ENCODE results near the gene CENPP. TPM values are rescaled to one million over a fixed set of nuclear protein-coding genes. Genes with fewer than 3 reads are reported as not detected.

Gene CENPP
- total RNA-seq, 1 donor, result 2.2 TPM

GRCh38 chr9:92615790-92616189 lies 290.0 kb downstream of the CENPP start:
- TF ChIP-seq, protein P1, sequence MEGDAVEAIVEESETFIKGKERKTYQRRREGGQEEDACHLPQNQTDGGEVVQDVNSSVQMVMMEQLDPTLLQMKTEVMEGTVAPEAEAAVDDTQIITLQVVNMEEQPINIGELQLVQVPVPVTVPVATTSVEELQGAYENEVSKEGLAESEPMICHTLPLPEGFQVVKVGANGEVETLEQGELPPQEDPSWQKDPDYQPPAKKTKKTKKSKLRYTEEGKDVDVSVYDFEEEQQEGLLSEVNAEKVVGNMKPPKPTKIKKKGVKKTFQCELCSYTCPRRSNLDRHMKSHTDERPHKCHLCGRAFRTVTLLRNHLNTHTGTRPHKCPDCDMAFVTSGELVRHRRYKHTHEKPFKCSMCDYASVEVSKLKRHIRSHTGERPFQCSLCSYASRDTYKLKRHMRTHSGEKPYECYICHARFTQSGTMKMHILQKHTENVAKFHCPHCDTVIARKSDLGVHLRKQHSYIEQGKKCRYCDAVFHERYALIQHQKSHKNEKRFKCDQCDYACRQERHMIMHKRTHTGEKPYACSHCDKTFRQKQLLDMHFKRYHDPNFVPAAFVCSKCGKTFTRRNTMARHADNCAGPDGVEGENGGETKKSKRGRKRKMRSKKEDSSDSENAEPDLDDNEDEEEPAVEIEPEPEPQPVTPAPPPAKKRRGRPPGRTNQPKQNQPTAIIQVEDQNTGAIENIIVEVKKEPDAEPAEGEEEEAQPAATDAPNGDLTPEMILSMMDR (IDR thresholded peaks at IDR 0.05; ENCODE audit: insufficient read depth, low read depth, low read length), result no peak
- no peak for DNase-seq (ENCODE audit: low read depth)

DNA sequence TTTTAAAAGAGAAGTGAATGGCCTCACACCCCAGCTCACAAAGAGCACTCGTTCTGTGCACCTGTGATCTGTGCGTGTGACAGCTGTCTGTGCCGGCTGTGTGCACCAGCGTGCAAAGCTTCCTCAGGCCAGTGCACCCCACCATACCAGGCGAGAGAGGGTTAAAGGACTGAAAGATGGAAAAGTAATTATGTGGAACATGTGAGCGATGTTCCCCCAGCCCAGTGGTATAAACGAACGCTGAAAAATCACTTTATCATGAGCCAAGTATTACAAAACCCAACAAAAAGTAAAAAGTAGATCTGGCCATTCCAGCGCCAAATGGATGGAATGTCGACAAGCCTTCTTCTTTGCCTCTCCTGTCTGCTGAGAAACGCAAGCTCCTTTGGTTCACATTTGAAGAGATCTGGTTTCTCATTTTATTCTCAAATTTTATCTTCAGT lies 290.5 kb downstream of the CENPP start:
- TF ChIP-seq, protein P1 (IDR thresholded peaks at IDR 0.05; ENCODE audit: insufficient read depth, low read depth, low read length), result no peak
- H3K4me3 ChIP-seq (ENCODE audit: low read depth, low read length), result no peak overlapping the region
- no peak for DNase-seq (ENCODE audit: low read depth)

More at GRCh38 chr9:92615790-92616189, 290.0 kb downstream of the CENPP start:
- H3K4me3 ChIP-seq (ENCODE audit: low read depth, low read length), result no peak overlapping the region

DNA sequence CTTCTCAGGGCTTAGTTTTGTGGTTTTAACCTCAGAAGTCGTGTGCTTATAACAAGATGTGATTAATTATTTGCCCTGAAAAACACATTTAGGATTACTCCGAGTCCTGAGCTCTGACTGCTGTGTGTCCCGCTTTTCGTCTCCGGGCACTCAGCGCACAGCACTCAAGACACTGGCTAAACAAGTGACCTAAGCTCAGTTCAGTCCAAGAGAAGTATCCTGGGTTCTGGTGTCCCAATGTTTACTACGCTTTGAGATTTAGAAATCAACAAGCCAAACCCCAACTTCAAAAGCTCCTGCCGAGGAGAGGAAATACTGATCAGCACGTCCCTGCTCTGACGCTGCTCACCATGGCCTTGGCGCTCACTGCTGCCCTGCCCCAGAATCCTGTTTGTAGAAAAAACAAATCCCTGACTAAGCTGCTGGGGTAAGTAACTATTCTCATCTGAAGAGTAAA lies 290.9 kb downstream of the CENPP start:
- TF ChIP-seq, protein P1 (IDR thresholded peaks at IDR 0.05; ENCODE audit: insufficient read depth, low read depth, low read length), result no peak
- no peak overlapping the region for H3K4me3 ChIP-seq (ENCODE audit: low read depth, low read length)
- DNase-seq (ENCODE audit: low read depth), result peak; percentile 63

DNA sequence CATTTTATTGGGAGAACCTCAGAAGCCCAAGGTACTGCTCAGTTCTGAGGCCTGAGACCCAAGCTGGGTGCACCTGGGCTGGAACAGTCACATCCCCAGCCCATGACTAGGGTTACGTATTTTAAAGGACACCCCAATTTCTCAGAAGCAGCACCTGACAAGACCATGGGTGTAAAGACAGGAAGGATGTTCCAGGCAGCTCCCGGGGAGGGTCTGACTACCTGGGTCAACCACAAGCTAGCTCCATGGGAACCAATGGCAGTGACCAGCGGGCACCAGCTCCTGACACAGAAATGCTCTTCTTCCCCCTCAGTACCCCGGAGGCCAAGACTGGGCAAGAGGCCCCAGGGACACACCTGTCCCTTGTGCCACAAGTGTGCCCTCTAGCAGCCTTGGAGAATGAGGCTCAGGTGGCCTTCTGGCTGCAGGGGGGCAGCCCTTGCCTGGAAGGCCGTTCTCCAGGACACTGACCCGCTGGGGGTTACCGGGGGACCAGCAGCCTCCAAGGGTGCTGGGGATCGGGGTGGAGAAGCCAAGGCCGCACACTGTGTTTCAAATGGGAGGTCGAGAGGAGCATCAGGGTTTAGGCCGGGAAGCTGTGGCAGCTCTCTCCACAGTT lies 291.6 kb downstream of the CENPP start:
- DNase-seq (ENCODE audit: low read depth), result no peak
- TF ChIP-seq, protein P1 (IDR thresholded peaks at IDR 0.05; ENCODE audit: insufficient read depth, low read depth, low read length), result no peak
- H3K4me3 ChIP-seq (ENCODE audit: low read depth, low read length), result no peak overlapping the region

DNA sequence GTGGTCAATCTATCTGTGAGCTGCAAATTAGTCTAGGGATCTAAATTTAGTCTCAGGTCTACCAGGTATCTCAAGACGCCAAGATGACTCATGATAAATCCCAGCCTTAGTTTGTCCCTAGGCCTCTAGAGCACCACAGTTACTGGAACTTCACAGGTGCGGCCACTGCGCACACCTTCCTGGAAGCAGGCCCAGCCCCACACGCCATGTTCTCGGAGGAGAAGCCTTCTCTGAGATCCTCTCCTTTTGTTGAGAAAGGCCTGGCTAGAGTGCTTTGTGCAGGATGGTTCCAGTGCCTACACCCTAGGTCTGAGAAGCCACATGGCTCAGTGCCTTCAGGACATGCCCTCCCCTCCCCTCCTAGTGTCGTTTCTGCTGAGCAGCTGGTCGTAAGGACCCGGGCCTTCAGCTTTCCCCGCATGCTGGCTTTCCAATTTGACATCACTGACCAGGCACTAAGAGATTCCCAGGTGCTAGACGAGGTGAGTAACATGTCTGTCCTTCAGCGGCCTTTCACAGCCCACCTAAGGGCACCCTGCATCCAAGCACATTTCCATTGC lies 292.3 kb downstream of the CENPP start:
- TF ChIP-seq, protein P1 (IDR thresholded peaks at IDR 0.05; ENCODE audit: insufficient read depth, low read depth, low read length), result no peak
- no peak for DNase-seq (ENCODE audit: low read depth)

DNA sequence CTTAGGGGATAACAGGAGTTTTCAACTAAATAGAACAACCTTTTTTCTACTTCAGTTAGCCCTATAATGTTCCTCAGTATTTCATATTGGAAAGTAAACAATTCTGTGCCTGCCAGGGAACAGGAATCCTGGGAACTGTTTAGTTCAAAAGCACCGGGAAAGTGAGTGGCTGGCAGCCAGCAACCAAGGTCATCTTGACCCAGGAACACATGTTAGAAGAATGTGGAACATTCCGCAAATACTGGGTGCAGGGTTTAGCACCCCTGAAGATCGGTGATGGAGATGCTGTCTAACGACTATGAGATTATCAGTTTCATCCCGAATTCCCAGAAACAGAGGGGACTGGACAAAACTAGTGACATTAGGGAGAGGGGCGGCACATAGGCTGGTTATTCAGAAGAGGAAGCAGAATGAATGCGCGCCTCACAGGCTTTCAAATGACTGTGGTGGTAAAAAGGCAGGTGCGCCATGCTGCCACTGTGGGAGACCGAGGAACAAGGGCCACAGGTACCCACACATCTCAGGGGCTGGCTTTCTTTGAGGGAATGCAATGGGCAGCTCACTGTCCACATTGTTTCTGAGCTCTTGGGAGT lies 293.0 kb downstream of the CENPP start:
- TF ChIP-seq, protein P1 (IDR thresholded peaks at IDR 0.05; ENCODE audit: insufficient read depth, low read depth, low read length), result no peak
- DNase-seq (ENCODE audit: low read depth), result no peak
- no peak overlapping the region for H3K4me3 ChIP-seq (ENCODE audit: low read depth, low read length)

More for the DNA sequence above, 292.3 kb downstream of the CENPP start:
- no peak overlapping the region for H3K4me3 ChIP-seq (ENCODE audit: low read depth, low read length)

Measured in fibroblast of villous mesenchyme (primary cell).